Liver (tissue), 9 donors: Measurements from ENCODE around the gene RNF144A. TPM values are rescaled to one million over a fixed set of nuclear protein-coding genes. Genes with fewer than 3 reads are reported as not detected.

Experiments used
- DNase-seq: peaks from one replicate; pipeline ENCODE4 v3.0.0-alpha.2; 2017; ENCODE audit warnings: low spot score
- H3K27ac ChIP-seq, 2 donors: one replicate each; pipeline ENCODE4 v1.7.0; 2013; ENCODE audit warnings: inconsistent platforms in 2 of 2, low read length in 2 of 2, control low read depth in 1 of 2, low read depth in 1 of 2, mild to moderate bottlenecking in 1 of 2
- H3K27me3 ChIP-seq, 4 donors: one replicate each; pipeline versions ENCODE4 v1.6.1 to v1.7.0; 2013; ENCODE audit warnings: low read length in 3 of 4, inconsistent platforms in 1 of 4, mild to moderate bottlenecking in 1 of 4, moderate library complexity in 1 of 4; ENCODE audit not compliant: control insufficient read depth in 4 of 4, insufficient read depth in 4 of 4
- H3K36me3 ChIP-seq, 4 donors: one replicate each; pipeline versions ENCODE4 v1.6.1 to v1.7.0; 2013; ENCODE audit warnings: low read length in 3 of 4, mild to moderate bottlenecking in 3 of 4, low read depth in 1 of 4, moderate library complexity in 1 of 4; ENCODE audit not compliant: control insufficient read depth in 4 of 4, insufficient read depth in 3 of 4
- H3K4me1 ChIP-seq, 4 donors: one replicate each; pipeline versions ENCODE4 v1.6.1 to v1.7.0; 2013; ENCODE audit warnings: low read length in 3 of 4, mild to moderate bottlenecking in 3 of 4, moderate library complexity in 1 of 4; ENCODE audit not compliant: control insufficient read depth in 4 of 4, insufficient read depth in 4 of 4
- H3K4me3 ChIP-seq, 3 donors: one replicate each; pipeline versions ENCODE4 v1.6.1 to v1.7.0; 2013; ENCODE audit warnings: low read length in 3 of 3, control low read depth in 1 of 3, low read depth in 1 of 3, mild to moderate bottlenecking in 1 of 3
- H3K9ac ChIP-seq, 2 donors: one replicate each; pipeline ENCODE4 v1.7.0; 2013; ENCODE audit warnings: low read length in 2 of 2, mild to moderate bottlenecking in 2 of 2, moderate library complexity in 2 of 2, control low read depth in 1 of 2, low read depth in 1 of 2
- H3K9me3 ChIP-seq, 4 donors: one replicate each; pipeline versions ENCODE4 v1.6.1 to v1.7.0; 2013; ENCODE audit warnings: low read length in 3 of 4; ENCODE audit not compliant: control insufficient read depth in 4 of 4
- ATF3 ChIP-seq: IDR thresholded peaks from 2 replicates; pipeline ENCODE4 v1.6.1; 2016; ENCODE audit warnings: antibody characterized with exemption
- CTCF ChIP-seq: fragments of 150-350 bp; IDR thresholded peaks from 2 replicates; pipeline ENCODE4 v1.5.1; 2017; ENCODE audit warnings: improper control_type of control experiment, low read depth, low read length; ENCODE audit not compliant: missing input control
- EGR1 ChIP-seq, 2 donors: IDR thresholded peaks; 2 replicates each; pipeline ENCODE4 v1.6.1; 2016 to 2018; ENCODE audit warnings: antibody characterized with exemption in 2 of 2, low read depth in 2 of 2
- FOXA1 ChIP-seq: IDR thresholded peaks from 2 replicates; pipeline ENCODE4 v1.6.1; 2016; ENCODE audit warnings: antibody characterized with exemption
- FOXA2 ChIP-seq: IDR thresholded peaks from 2 replicates; pipeline ENCODE4 v1.6.1; 2016; ENCODE audit warnings: antibody characterized with exemption
- GABPA ChIP-seq, 2 donors: IDR thresholded peaks in 1 of 2; conservative IDR thresholded peaks in 1 of 2; 2 replicates each; pipeline ENCODE4 v1.6.1; 2016; ENCODE audit warnings: antibody characterized with exemption in 2 of 2, mild to moderate bottlenecking in 1 of 2, moderate library complexity in 1 of 2
- HNF4A ChIP-seq, 2 donors: conservative IDR thresholded peaks; 2 replicates each; pipeline ENCODE4 v1.6.1; 2016; ENCODE audit warnings: antibody characterized with exemption in 2 of 2, mild to moderate bottlenecking in 2 of 2
- HNF4G ChIP-seq: IDR thresholded peaks from 2 replicates; pipeline ENCODE4 v1.6.1; 2016; ENCODE audit warnings: antibody characterized with exemption
- JUND ChIP-seq, 2 donors: IDR thresholded peaks; 2 replicates each; pipeline ENCODE4 v1.6.1; 2016; ENCODE audit warnings: antibody characterized with exemption in 2 of 2
- MAX ChIP-seq: IDR thresholded peaks from 2 replicates; pipeline ENCODE4 v1.6.1; 2016; ENCODE audit warnings: antibody characterized with exemption
- RAD21 ChIP-seq, 2 donors: IDR thresholded peaks; 2 replicates each; pipeline ENCODE4 v1.6.1; 2016; ENCODE audit warnings: antibody characterized with exemption in 2 of 2, mild to moderate bottlenecking in 2 of 2
- REST ChIP-seq: IDR thresholded peaks from 2 replicates; pipeline ENCODE4 v1.6.1; 2016; ENCODE audit warnings: antibody characterized with exemption, mild to moderate bottlenecking
- RXRA ChIP-seq, 2 donors: IDR thresholded peaks; 2 replicates each; pipeline ENCODE4 v1.6.1; 2017 to 2018; ENCODE audit warnings: antibody characterized with exemption in 2 of 2, mild to moderate bottlenecking in 1 of 2
- SP1 ChIP-seq: IDR thresholded peaks from 2 replicates; pipeline ENCODE4 v1.6.1; 2018; ENCODE audit warnings: antibody characterized with exemption, mild to moderate bottlenecking
- TAF1 ChIP-seq: conservative IDR thresholded peaks from 2 replicates; pipeline ENCODE4 v1.6.1; 2016; ENCODE audit warnings: antibody characterized with exemption, mild to moderate bottlenecking
- YY1 ChIP-seq: IDR thresholded peaks from 2 replicates; pipeline ENCODE4 v1.6.1; 2016; ENCODE audit warnings: antibody characterized with exemption, mild to moderate bottlenecking
- WGBS: extraction: QIAGEN DNeasy Blood & Tissue Kit; methylation state at CpG from one replicate; pipeline ENCODE4 v1.1.7; 2013; 5-methylcytosine and 5-hydroxymethylcytosine counted together
- polyA plus RNA-seq, 2 donors: library from polyadenylated mRNA; stranded (reverse) in 1 of 2; unstranded in 1 of 2; fragments of 200-250 nt in 1 of 2; fragments of >200 nt in 1 of 2; fragmentation: Nextera tagmentation in 1 of 2; extraction: Ambion mirVana in 1 of 2; gene quantifications; one replicate each; pipeline versions ENCODE4 v1.2.1 to v1.2.3, GENCODE V29; 2013 to 2015
- total RNA-seq, 2 donors: library from RNA; depleted of rRNA; stranded (reverse); fragments of >200 nt; gene quantifications; one replicate each; pipeline ENCODE4 v1.2.3, GENCODE V29; 2014
- TF ChIP-seq, protein P1 (sequence below): IDR thresholded peaks from 2 replicates; pipeline ENCODE4 v1.6.1; 2016; ENCODE audit warnings: antibody characterized with exemption
- donor health status: healthy.
- donor health status: healthy.
- donor health status: healthy.
- donor health status: healthy.
- donor health status: healthy.

The RNF144A gene
- total and polyA plus RNA-seq, 4 donors: 1.0 to 10.4 (median 2.3) TPM

DNA sequence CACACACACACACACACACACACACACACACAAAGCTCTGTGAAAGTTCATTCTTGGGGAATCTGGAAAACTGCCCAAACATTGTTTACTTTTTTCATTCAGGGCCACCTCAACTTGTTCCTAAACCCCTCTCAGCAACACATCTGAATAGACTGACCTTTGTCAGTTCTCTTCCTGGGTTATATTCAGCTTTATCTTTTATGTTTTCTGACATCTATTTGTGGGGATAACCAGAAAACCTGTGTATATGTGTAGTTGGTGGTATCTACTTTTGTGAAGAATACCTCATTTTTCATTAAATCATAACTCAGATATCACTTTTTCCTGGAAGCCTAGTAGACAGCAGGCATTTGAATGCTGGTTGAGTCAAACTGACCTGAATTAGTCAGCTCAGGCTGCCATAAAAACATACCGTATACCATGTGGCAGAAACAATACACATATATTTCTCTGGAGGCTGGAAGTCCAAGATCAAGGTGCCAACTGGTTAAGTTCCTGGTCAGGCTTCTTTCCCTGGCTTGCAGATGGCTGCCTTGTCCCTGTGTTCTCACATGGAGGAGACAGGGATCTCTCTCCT is 11.0 kb upstream of the RNF144A start:
- TF ChIP-seq JUND (IDR thresholded peaks at IDR 0.05) (no peak), HNF4G (no peak), SP1 (no peak), FOXA1 (no peak), RXRA (IDR thresholded peaks at IDR 0.05) (no peak), TAF1 (no peak), EGR1 (IDR thresholded peaks at IDR 0.05; ENCODE audit: low read depth in 2 of 2) (no peak), HNF4A (conservative IDR thresholded peaks at IDR 0.05) (no peak), ATF3 (no peak), YY1 (no peak), FOXA2 (no peak), REST (no peak), RAD21 (IDR thresholded peaks at IDR 0.05) (no peak), MAX (no peak)
- TF ChIP-seq, protein P1, sequence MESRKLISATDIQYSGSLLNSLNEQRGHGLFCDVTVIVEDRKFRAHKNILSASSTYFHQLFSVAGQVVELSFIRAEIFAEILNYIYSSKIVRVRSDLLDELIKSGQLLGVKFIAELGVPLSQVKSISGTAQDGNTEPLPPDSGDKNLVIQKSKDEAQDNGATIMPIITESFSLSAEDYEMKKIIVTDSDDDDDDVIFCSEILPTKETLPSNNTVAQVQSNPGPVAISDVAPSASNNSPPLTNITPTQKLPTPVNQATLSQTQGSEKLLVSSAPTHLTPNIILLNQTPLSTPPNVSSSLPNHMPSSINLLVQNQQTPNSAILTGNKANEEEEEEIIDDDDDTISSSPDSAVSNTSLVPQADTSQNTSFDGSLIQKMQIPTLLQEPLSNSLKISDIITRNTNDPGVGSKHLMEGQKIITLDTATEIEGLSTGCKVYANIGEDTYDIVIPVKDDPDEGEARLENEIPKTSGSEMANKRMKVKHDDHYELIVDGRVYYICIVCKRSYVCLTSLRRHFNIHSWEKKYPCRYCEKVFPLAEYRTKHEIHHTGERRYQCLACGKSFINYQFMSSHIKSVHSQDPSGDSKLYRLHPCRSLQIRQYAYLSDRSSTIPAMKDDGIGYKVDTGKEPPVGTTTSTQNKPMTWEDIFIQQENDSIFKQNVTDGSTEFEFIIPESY: no peak
- Histone ChIP-seq H3K27me3 (no peaks in the 10 kb centered on the region), H3K9ac (no peak overlapping the region), H3K36me3 (no peaks in the 10 kb centered on the region), H3K4me3 (no peak overlapping the region), H3K27ac (no peak overlapping the region), H3K4me1 (no peaks in the 10 kb centered on the region), H3K9me3 (no peaks in the 10 kb centered on the region)
- no peak for DNase-seq
- WGBS: 85% methylated on average over 1 of the region's 1 CpG

GRCh38 chr2:6908291-6908690 is 8.9 kb upstream of the RNF144A start:
- Histone ChIP-seq H3K4me1 (no peaks in the 10 kb centered on the region), H3K4me3 (no peak overlapping the region), H3K36me3 (no peaks in the 10 kb centered on the region), H3K27me3 (no peaks in the 10 kb centered on the region), H3K27ac (no peak overlapping the region), H3K9me3 (no peaks in the 10 kb centered on the region), H3K9ac (no peak overlapping the region)
- 92% methylated on average over 2 of the region's 2 CpGs for WGBS
- DNase-seq: no peak
- no peak for TF ChIP-seq HNF4G
- TF ChIP-seq FOXA1: no peak
- no peak for TF ChIP-seq TAF1
- no peak for TF ChIP-seq RXRA (IDR thresholded peaks at IDR 0.05)
- TF ChIP-seq SP1: no peak
- no peak for TF ChIP-seq HNF4A (conservative IDR thresholded peaks at IDR 0.05)
- no peak for TF ChIP-seq FOXA2
- TF ChIP-seq CTCF: no peak
- no peak for TF ChIP-seq MAX
- TF ChIP-seq GABPA (IDR thresholded peaks at IDR 0.05 in 1 of 2, conservative IDR thresholded peaks at IDR 0.05 in 1 of 2): no peak
